H9 (cell line): ENCODE results near the gene MICU1. TPM values are rescaled to one million over a fixed set of nuclear protein-coding genes. Genes with fewer than 3 reads are reported as not detected.

Source experiments
- DNase-seq: peaks from one replicate; pipeline ENCODE4 v3.0.0-alpha.2; 2017
- H2AFZ ChIP-seq: one replicate; pipeline ENCODE4 v1.6.1; 2013; ENCODE audit warnings: mild to moderate bottlenecking, low read length, control low read depth, moderate library complexity
- H2AK5ac ChIP-seq: 2 replicates; pipeline ENCODE4 v1.6.1; 2013; ENCODE audit warnings: low read length, control low read depth, mixed read lengths; ENCODE audit not compliant: insufficient read length
- H2BK120ac ChIP-seq: one replicate; pipeline ENCODE4 v1.6.1; 2013; ENCODE audit warnings: low read depth, mild to moderate bottlenecking, low read length, control low read depth, inconsistent platforms; ENCODE audit not compliant: poor library complexity, severe bottlenecking
- H2BK12ac ChIP-seq: 2 replicates; pipeline ENCODE4 v1.6.1; 2013; ENCODE audit warnings: low read length, control low read depth, mixed read lengths, low read depth; ENCODE audit not compliant: insufficient read length
- H2BK15ac ChIP-seq: 2 replicates; pipeline ENCODE4 v1.6.1; 2013; ENCODE audit warnings: low read depth, low read length, control low read depth
- H2BK20ac ChIP-seq: one replicate; pipeline ENCODE4 v1.6.1; 2013; ENCODE audit warnings: low read depth, mild to moderate bottlenecking, low read length, control low read depth, inconsistent platforms; ENCODE audit not compliant: poor library complexity, severe bottlenecking
- H2BK5ac ChIP-seq: 2 replicates; pipeline ENCODE4 v1.6.1; 2013; ENCODE audit warnings: low read length, control low read depth, mixed read lengths; ENCODE audit not compliant: insufficient read length
- H3K14ac ChIP-seq: 2 replicates; pipeline ENCODE4 v1.6.1; 2013; ENCODE audit warnings: low read length, control low read depth; ENCODE audit not compliant: insufficient read depth
- H3K18ac ChIP-seq: 2 replicates; pipeline ENCODE4 v1.6.1; 2013; ENCODE audit warnings: low read depth, mild to moderate bottlenecking, mixed read lengths, low read length, control low read depth; ENCODE audit not compliant: insufficient read length
- H3K23ac ChIP-seq: 2 replicates; pipeline ENCODE4 v1.6.1; 2013; ENCODE audit warnings: low read length, control low read depth, mixed read lengths, low read depth; ENCODE audit not compliant: insufficient read length
- H3K23me2 ChIP-seq: 2 replicates; pipeline ENCODE4 v1.6.1; 2013; ENCODE audit warnings: low read depth, mild to moderate bottlenecking, mixed read lengths, low read length, control low read depth; ENCODE audit not compliant: insufficient read length, poor library complexity, severe bottlenecking
- H3K27ac ChIP-seq: 2 replicates; pipeline ENCODE4 v1.5.1; 2013; ENCODE audit warnings: low read length, control low read depth, mixed read lengths, low read depth; ENCODE audit not compliant: insufficient read length
- H3K27me3 ChIP-seq: 2 replicates; pipeline ENCODE4 v1.6.1; 2013; ENCODE audit warnings: low read length, control low read depth, inconsistent platforms; ENCODE audit not compliant: insufficient read depth
- H3K4ac ChIP-seq: 2 replicates; pipeline ENCODE4 v1.6.1; 2013; ENCODE audit warnings: low read depth, mild to moderate bottlenecking, control low read depth, inconsistent platforms, low read length, moderate library complexity
- H3K4me1 ChIP-seq: 2 replicates; pipeline ENCODE4 v1.6.1; 2013; ENCODE audit warnings: low read length, control low read depth, inconsistent platforms; ENCODE audit not compliant: insufficient read depth
- H3K4me2 ChIP-seq: 2 replicates; pipeline ENCODE4 v1.6.1; 2013; ENCODE audit warnings: low read length, control low read depth, mixed read lengths; ENCODE audit not compliant: insufficient read length, insufficient read depth
- H3K56ac ChIP-seq: 2 replicates; pipeline ENCODE4 v1.6.1; 2013; ENCODE audit warnings: low read depth, mild to moderate bottlenecking, mixed read lengths, low read length, control low read depth; ENCODE audit not compliant: insufficient read length
- H3K79me1 ChIP-seq: 2 replicates; pipeline ENCODE4 v1.6.1; 2013; ENCODE audit warnings: low read depth, mild to moderate bottlenecking, moderate library complexity, low read length, control low read depth, inconsistent platforms; ENCODE audit not compliant: insufficient read depth, poor library complexity, severe bottlenecking
- H3K79me2 ChIP-seq: 2 replicates; pipeline ENCODE4 v1.6.1; 2013; ENCODE audit warnings: low read length, control low read depth, inconsistent platforms; ENCODE audit not compliant: insufficient read depth
- H3K9ac ChIP-seq: 2 replicates; pipeline ENCODE4 v1.6.1; 2013; ENCODE audit warnings: low read length, control low read depth, mixed read lengths; ENCODE audit not compliant: insufficient read length; ENCODE audit errors: extremely low read depth
- H3K9me3 ChIP-seq: one replicate; pipeline ENCODE4 v1.6.1; 2013; ENCODE audit warnings: low read depth, low read length, inconsistent platforms; ENCODE audit not compliant: control insufficient read depth
- H3T11ph ChIP-seq: one replicate; pipeline ENCODE4 v1.6.1; 2013; ENCODE audit warnings: mild to moderate bottlenecking, low read length, control low read depth, inconsistent platforms
- H4K20me1 ChIP-seq: one replicate; pipeline ENCODE4 v1.6.1; 2013; ENCODE audit not compliant: control insufficient read depth, insufficient read length, insufficient read depth
- H4K5ac ChIP-seq: 2 replicates; pipeline ENCODE4 v1.6.1; 2013; ENCODE audit warnings: low read depth, mild to moderate bottlenecking, mixed read lengths, low read length, control low read depth; ENCODE audit not compliant: insufficient read length
- H4K8ac ChIP-seq: replicated peaks from 2 replicates; pipeline ENCODE4 v1.6.1; 2013; ENCODE audit warnings: low read length, control low read depth, mixed read lengths, low read depth; ENCODE audit not compliant: insufficient read length
- H4K91ac ChIP-seq: 2 replicates; pipeline ENCODE4 v1.6.1; 2013; ENCODE audit warnings: low read depth, mild to moderate bottlenecking, moderate library complexity, mixed read lengths, low read length, control low read depth; ENCODE audit not compliant: insufficient read length
- H3K27ac Mint-ChIP-seq, 3 experiments: 2 replicates in 2 of 3; 3 replicates in 1 of 3; pipeline ENCODE4 v1.8.0; 2020 to 2021; ENCODE audit warnings: mixed read lengths in 3 of 3, mild to moderate bottlenecking in 1 of 3, moderate library complexity in 1 of 3
- H3K27me3 Mint-ChIP-seq: 2 replicates; pipeline ENCODE4 v1.8.0; 2021; ENCODE audit warnings: low read depth, mild to moderate bottlenecking, moderate library complexity, mixed read lengths
- H3K36me3 Mint-ChIP-seq, 3 experiments: 2 replicates in 2 of 3; 3 replicates in 1 of 3; pipeline ENCODE4 v1.8.0; 2020 to 2021; ENCODE audit warnings: low read depth in 3 of 3, mixed read lengths in 3 of 3; ENCODE audit not compliant: insufficient read depth in 1 of 3
- H3K4me1 Mint-ChIP-seq, 2 experiments: 2 replicates each; pipeline ENCODE4 v1.8.0; 2020; ENCODE audit warnings: mixed read lengths in 2 of 2
- H3K4me3 Mint-ChIP-seq, 2 experiments: 2 replicates in 1 of 2; 3 replicates in 1 of 2; pipeline ENCODE4 v1.8.0; 2020 to 2021; ENCODE audit warnings: mild to moderate bottlenecking in 2 of 2, mixed read lengths in 2 of 2, moderate library complexity in 1 of 2
- H3K9me3 Mint-ChIP-seq, 2 experiments: 2 replicates in 1 of 2; 3 replicates in 1 of 2; pipeline ENCODE4 v1.8.0; 2020; ENCODE audit warnings: mild to moderate bottlenecking in 2 of 2, mixed read lengths in 2 of 2, moderate library complexity in 1 of 2
- WGBS: extraction: QIAGEN DNeasy Blood & Tissue Kit; methylation state at CpG from one replicate; pipeline ENCODE4 v1.1.7; 2013; ENCODE audit warnings: missing lambda C conversion rate, low lambda C conversion rate, mixed read lengths; ENCODE audit not compliant: insufficient read length; ENCODE audit errors: extremely low coverage; 5-methylcytosine and 5-hydroxymethylcytosine counted together
- total RNA-seq: library from RNA; stranded (reverse); gene quantifications from 2 replicates; pipeline ENCODE4 v1.2.1, GENCODE V29; 2021
- TF ChIP-seq, protein P1 (sequence below): fragments of 200-600 bp; sonication (generic); conservative IDR thresholded peaks from 3 replicates; pipeline ENCODE4 v1.8.0; 2021; ENCODE audit warnings: antibody characterized with exemption, mild to moderate bottlenecking

Gene MICU1
- total RNA-seq, 1 experiment from 2014 or later = 33.2 TPM

DNA sequence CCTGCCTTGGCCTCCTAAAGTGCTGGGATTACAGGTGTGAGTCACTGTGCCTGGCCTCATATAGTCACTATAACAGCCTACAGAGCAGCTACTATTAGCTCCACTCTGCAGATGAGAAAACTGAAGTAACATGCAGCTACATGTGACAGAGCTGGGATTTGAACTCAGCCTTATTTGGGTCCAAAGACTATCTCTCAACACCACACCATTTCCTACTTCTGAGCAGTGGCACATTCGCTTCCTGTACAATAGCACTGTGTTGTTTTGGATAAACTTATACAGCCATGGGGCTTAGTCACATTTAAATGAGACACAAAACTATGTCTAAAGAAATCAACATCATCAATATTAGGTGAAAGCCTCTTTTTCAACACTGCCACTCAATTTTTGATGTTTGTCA lies 201.3 kb downstream of the MICU1 start:
- H3T11ph ChIP-seq = no peak overlapping the region
- no peak overlapping the region for H4K5ac ChIP-seq
- DNase-seq = no peak
- H3K14ac ChIP-seq = no peak overlapping the region
- no peak overlapping the region for H3K23ac ChIP-seq
- no peak overlapping the region for H3K27ac ChIP-seq
- no peak overlapping the region for H3K18ac ChIP-seq
- H3K27me3 Mint-ChIP-seq = no peaks in the 10 kb centered on the region
- H3K27me3 ChIP-seq = no peaks in the 10 kb centered on the region
- no peak overlapping the region for H3K4me3 Mint-ChIP-seq
- H3K4me1 Mint-ChIP-seq = peaks cover 30 to 35% of the 10 kb centered on the region in 2 experiments
- H3K56ac ChIP-seq = no peak overlapping the region
- no peak overlapping the region for H3K27ac Mint-ChIP-seq
- no peaks in the 10 kb centered on the region for H4K20me1 ChIP-seq
- H2BK12ac ChIP-seq = no peak overlapping the region
- no peak overlapping the region for H4K8ac ChIP-seq
- H2AFZ ChIP-seq = no peak overlapping the region
- H2BK120ac ChIP-seq = no peak overlapping the region
- no peaks in the 10 kb centered on the region for H3K79me1 ChIP-seq
- H3K4me2 ChIP-seq = no peak overlapping the region
- no peak overlapping the region for H2BK15ac ChIP-seq
- TF ChIP-seq, protein P1, sequence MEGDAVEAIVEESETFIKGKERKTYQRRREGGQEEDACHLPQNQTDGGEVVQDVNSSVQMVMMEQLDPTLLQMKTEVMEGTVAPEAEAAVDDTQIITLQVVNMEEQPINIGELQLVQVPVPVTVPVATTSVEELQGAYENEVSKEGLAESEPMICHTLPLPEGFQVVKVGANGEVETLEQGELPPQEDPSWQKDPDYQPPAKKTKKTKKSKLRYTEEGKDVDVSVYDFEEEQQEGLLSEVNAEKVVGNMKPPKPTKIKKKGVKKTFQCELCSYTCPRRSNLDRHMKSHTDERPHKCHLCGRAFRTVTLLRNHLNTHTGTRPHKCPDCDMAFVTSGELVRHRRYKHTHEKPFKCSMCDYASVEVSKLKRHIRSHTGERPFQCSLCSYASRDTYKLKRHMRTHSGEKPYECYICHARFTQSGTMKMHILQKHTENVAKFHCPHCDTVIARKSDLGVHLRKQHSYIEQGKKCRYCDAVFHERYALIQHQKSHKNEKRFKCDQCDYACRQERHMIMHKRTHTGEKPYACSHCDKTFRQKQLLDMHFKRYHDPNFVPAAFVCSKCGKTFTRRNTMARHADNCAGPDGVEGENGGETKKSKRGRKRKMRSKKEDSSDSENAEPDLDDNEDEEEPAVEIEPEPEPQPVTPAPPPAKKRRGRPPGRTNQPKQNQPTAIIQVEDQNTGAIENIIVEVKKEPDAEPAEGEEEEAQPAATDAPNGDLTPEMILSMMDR = no peak
- no peak overlapping the region for H4K91ac ChIP-seq
- H3K79me2 ChIP-seq = no peaks in the 10 kb centered on the region
- peaks cover 5% of the 10 kb centered on the region for H3K9me3 ChIP-seq
- peaks cover 21 to 36% (median 31%) of the 10 kb centered on the region in 3 experiments for H3K36me3 Mint-ChIP-seq
- peaks cover 12 to 16% of the 10 kb centered on the region in 2 experiments for H3K9me3 Mint-ChIP-seq
- no peak overlapping the region for H2AK5ac ChIP-seq
- H3K9ac ChIP-seq = no peak overlapping the region
- no peak overlapping the region for H3K4ac ChIP-seq
- no peaks in the 10 kb centered on the region; the same call in 1 of the 2 replicates for H3K4me1 ChIP-seq
- no peak overlapping the region for H2BK5ac ChIP-seq
- no peaks in the 10 kb centered on the region for H3K23me2 ChIP-seq
- no peak overlapping the region for H2BK20ac ChIP-seq
- WGBS = no CpG with 5 or more reads among the region's 1 CpG
